DMS114 treated with DMSO at 0.1 percent for 48 hours (cell line): Measurements from ENCODE around the gene IBA57.
"Not testable (repeated sequence)": the region's sequence is repeated elsewhere in the genome, so short reads cannot be mapped to it uniquely, and the experiment has no call there.

Experiments used
- DNase-seq: peaks from one replicate; lab custom pipeline; 2025; ENCODE audit not compliant: unreplicated experiment; lab: John Stamatoyannopoulos, UW

IBA57 gene

DNA sequence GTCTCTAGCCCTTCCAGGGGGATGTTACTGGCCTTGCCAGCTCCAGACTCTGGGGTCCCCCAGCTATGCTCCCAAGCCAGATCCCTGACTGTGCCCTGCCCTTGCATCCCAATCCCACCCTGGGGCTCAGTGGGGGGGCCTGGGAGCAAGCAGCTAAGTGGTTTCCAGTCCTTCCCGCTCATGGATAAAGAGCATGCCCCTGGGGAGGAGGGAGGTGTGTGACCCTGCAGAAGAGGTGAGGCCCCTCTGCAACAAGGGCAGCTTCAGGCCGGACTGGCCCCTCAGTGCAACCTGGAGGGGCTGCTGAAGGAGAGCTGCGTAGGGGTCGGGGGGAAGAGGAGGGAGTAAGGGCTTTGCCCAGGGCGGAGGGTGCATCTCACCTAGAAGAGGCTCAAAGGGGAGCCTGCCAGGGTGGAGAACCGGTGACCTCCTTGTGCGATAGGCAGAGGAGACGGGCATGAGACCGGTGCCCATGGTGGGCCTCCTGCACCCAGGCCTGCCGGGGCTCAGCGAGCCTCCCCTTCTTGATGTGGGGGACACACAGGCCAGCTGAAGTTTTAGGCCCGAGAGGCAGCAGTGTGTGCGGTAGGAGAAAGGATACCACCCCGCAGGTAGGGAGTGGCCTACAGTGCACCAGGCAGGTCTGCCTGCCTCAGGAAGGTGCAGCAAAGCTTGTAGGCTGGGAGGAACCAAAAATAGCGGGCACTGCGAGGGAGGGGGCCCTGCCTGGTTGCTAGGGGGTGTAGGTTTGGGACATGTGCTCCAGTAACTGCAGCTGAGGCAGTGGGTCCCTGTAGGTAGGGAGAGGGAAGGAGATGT lies 45.3 kb downstream of the IBA57 start:
- DNase-seq = no peak

DNA sequence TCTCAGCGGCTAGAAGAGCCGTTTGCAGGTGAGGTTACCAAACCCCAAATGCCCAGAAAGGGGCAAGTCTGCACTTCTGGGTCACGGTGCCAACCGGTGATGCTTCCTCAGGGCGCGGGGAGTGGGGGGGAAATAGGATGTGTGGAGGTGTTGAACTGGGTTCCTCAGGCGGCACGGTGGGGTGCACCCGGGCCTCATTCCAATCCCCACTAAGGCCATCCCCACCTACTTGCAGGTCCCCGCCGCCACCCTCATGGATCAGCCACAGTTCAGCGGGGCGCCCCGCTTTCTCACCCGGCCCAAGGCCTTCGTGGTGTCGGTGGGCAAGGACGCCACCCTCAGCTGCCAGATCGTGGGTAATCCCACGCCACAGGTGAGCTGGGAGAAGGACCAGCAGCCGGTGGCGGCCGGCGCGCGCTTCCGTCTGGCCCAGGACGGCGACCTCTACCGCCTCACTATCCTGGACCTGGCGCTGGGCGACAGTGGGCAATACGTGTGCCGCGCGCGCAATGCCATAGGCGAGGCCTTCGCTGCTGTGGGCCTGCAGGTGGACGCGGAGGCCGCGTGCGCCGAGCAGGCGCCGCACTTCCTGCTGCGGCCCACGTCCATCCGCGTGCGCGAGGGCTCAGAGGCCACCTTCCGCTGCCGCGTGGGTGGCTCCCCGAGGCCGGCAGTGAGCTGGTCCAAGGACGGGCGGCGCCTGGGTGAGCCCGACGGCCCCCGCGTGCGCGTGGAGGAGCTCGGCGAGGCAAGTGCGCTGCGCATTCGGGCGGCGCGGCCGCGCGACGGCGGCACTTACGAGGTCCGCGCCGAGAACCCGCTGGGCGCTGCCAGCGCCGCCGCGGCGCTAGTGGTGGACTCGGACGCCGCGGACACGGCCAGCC lies 46.2 kb downstream of the IBA57 start:
- no peak for DNase-seq

- DNase-seq = no peak
Observed at GRCh38 chr1:228212415-228212965, 46.9 kb downstream of the IBA57 start.

- peak; percentile 71 for DNase-seq
Observed at GRCh38 chr1:228212966-228213844, 47.6 kb downstream of the IBA57 start.

- DNase-seq = no peak
Observed at GRCh38 chr1:228213917-228214808, 48.6 kb downstream of the IBA57 start.

- no peak for DNase-seq
Observed at GRCh38 chr1:228214921-228215662, 49.5 kb downstream of the IBA57 start.

GRCh38 chr1:228215663-228216116 lies 50.1 kb downstream of the IBA57 start:
- no peak for DNase-seq

GRCh38 chr1:228216371-228217320 lies 51.0 kb downstream of the IBA57 start:
- no peak for DNase-seq

GRCh38 chr1:228217551-228218344 lies 52.1 kb downstream of the IBA57 start:
- no peak for DNase-seq

DNA sequence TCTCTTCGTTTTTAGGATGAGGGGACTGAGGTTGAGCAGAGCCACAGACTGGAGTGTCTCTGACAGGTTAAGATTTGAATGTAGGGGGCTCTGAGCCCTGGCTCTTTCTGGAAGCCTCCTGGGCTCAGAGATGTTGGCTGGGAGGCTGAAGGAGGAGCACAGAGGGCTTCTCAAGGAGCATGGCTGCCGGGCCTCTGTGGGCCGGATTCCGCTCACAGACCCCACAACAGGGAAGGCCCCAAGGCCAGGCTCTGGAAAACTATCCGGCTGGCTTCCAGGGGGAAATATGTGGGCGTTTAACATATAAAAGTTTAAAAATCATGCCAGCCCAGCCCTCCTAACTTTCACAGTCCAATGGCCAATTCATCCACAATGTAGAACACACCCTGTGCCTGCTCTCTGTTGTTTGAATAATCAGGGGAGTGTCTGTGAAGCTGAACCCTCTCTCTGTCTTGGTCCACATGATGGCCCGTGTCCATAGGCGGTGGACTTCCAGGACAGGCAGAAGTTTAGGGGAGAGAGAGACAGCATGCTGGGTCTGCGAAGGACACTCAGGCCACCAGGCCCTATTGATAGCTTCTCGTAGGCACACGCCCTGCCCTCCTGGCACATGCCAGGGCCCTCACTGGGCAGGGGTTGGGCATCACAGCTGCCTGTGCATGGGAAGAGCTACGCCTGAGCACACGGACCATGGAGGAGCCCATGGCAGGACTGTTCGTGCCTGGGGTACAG lies 53.1 kb downstream of the IBA57 start:
- no peak for DNase-seq

DNA sequence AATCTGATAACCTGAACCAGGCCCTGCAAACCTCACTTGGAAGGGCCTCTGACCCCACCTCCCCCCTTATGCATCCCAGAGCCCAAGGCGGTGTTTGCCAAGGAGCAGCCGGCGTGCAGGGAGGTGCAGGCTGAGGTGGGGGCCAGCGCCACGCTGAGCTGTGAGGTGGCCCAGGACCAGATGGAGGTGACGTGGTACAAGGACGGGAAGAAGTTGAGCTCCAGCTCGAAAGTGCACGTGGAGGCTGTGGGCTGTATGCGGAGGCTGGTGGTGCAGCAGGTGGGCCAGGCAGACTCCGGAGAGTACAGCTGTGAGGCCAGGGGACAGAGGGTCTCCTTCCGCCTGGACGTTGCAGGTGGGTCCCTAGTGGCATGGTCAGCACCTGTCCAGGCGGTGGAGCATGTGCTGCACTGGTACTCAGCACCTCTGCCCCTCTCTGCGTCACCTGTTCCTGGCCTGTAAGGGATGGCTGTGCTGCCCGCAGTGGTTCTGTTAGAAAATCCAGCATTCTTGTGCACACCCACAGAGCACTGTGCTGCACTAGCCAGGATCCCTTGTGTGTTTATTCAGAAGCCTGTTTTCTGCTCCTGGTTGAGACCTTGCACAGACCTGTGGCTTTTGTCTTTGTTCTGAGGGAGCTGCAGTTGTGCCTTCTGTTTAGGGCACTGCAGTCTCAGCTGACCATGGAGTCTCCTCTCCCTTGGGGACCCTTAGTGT lies 53.8 kb downstream of the IBA57 start:
- no peak for DNase-seq

- DNase-seq = no peak
Observed at GRCh38 chr1:228219962-228220780, 54.6 kb downstream of the IBA57 start.

DNA sequence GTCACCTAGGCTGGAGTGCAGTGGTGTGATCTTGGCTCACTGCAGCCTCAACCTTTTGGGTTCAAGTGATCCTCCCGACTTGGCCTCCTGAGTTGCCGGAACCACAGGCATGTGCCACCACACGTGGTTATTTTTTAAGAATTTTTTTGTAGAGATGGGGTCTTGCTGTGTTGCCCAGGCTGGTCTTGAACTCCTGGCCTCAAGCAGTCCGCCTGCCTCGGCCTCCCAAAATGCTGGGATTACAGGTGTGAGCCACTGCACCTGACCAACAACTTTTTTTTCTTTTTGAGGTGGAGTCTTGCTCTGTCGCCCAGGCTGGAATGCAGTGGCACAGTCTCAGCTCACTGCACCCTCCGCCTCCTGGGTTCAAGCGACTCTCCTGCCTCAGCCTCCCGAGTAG lies 55.5 kb downstream of the IBA57 start:
- not testable (repeated sequence) for DNase-seq

- DNase-seq = no peak
Observed at GRCh38 chr1:228222548-228222947, 56.9 kb downstream of the IBA57 start.
